ENCODE data around the gene SDF4. TPM values are rescaled to one million over a fixed set of nuclear protein-coding genes. Genes with fewer than 3 reads are reported as not detected.

SDF4 gene
- total RNA-seq, 1 experiment from 2014 or later: 87.1 TPM

GRCh38 chr1:1240822-1241587, 9.2 kb upstream of the SDF4 start:
- no peak overlapping the region for H3K4me3 ChIP-seq

GRCh38 chr1:1240348-1240732, 8.5 kb upstream of the SDF4 start:
- no peaks in the 10 kb centered on the region for H3K36me3 ChIP-seq
- H3K27me3 ChIP-seq: peaks cover 56% of the 10 kb centered on the region
- peaks cover 30% of the 10 kb centered on the region for H3K4me1 ChIP-seq
- H3K9me3 ChIP-seq (replicated peaks): no peaks in the 10 kb centered on the region
- H3K27ac ChIP-seq: no peak overlapping the region
- DNase-seq: no peak
- H3K4me3 ChIP-seq: no peak overlapping the region

More at GRCh38 chr1:1240822-1241587, 9.2 kb upstream of the SDF4 start:
- Histone ChIP-seq H3K4me1 (peaks cover 30% of the 10 kb centered on the region), H3K27ac (no peak overlapping the region), H3K27me3 (peaks cover 56% of the 10 kb centered on the region), H3K36me3 (no peaks in the 10 kb centered on the region), H3K9me3 (replicated peaks) (no peaks in the 10 kb centered on the region)
- peak in 1 of 2 experiments; percentile 48 for DNase-seq

GRCh38 chr1:1239614-1240347, 8.0 kb upstream of the SDF4 start:
- DNase-seq: no peak
- no peak overlapping the region for H3K4me3 ChIP-seq
- H3K27ac ChIP-seq: no peak overlapping the region
- no peaks in the 10 kb centered on the region for H3K9me3 ChIP-seq (replicated peaks)
- peaks cover 30% of the 10 kb centered on the region for H3K4me1 ChIP-seq
- H3K36me3 ChIP-seq: no peaks in the 10 kb centered on the region
- peaks cover 56% of the 10 kb centered on the region for H3K27me3 ChIP-seq

- Histone ChIP-seq H3K36me3 (no peaks in the 10 kb centered on the region), H3K4me3 (no peak overlapping the region), H3K4me1 (peaks cover 30% of the 10 kb centered on the region), H3K27ac (no peak overlapping the region), H3K9me3 (replicated peaks) (no peaks in the 10 kb centered on the region), H3K27me3 (peaks cover 56% of the 10 kb centered on the region)
- peak in 1 of 2 experiments; percentile 33 for DNase-seq
Observed at GRCh38 chr1:1239227-1239613, 7.4 kb upstream of the SDF4 start.

GRCh38 chr1:1238702-1239178, 6.9 kb upstream of the SDF4 start:
- Histone ChIP-seq H3K4me1 (peaks cover 30% of the 10 kb centered on the region), H3K27me3 (peaks cover 56% of the 10 kb centered on the region), H3K9me3 (replicated peaks) (no peaks in the 10 kb centered on the region), H3K27ac (no peak overlapping the region), H3K4me3 (no peak overlapping the region), H3K36me3 (no peaks in the 10 kb centered on the region)
- DNase-seq: peak in 1 of 2 experiments; percentile 46

GRCh38 chr1:1237874-1238701, 6.3 kb upstream of the SDF4 start:
- Histone ChIP-seq H3K27ac (no peak overlapping the region), H3K9me3 (replicated peaks) (no peaks in the 10 kb centered on the region), H3K27me3 (peaks cover 52% of the 10 kb centered on the region), H3K36me3 (no peaks in the 10 kb centered on the region), H3K4me3 (no peak overlapping the region), H3K4me1 (peaks cover 30% of the 10 kb centered on the region)
- peak in 1 of 2 experiments; percentile 56 for DNase-seq

- H3K4me1 ChIP-seq: peaks cover 30% of the 10 kb centered on the region
Observed at GRCh38 chr1:1236945-1237873, 5.4 kb upstream of the SDF4 start.

GRCh38 chr1:1236176-1236763, 4.5 kb upstream of the SDF4 start:
- H3K27me3 ChIP-seq: peaks cover 37% of the 10 kb centered on the region
- no peaks in the 10 kb centered on the region for H3K36me3 ChIP-seq
- no peak overlapping the region for H3K27ac ChIP-seq
- H3K4me3 ChIP-seq: no peak overlapping the region
- H3K9me3 ChIP-seq (replicated peaks): no peaks in the 10 kb centered on the region
- peaks cover 30% of the 10 kb centered on the region for H3K4me1 ChIP-seq
- peak; percentile 54 to 59 for DNase-seq

More at GRCh38 chr1:1236945-1237873, 5.4 kb upstream of the SDF4 start:
- H3K27me3 ChIP-seq: peaks cover 46% of the 10 kb centered on the region
- H3K36me3 ChIP-seq: no peaks in the 10 kb centered on the region
- H3K9me3 ChIP-seq (replicated peaks): no peaks in the 10 kb centered on the region
- H3K27ac ChIP-seq: no peak overlapping the region
- no peak for DNase-seq
- no peak overlapping the region for H3K4me3 ChIP-seq

GRCh38 chr1:1235016-1235744, 3.4 kb upstream of the SDF4 start:
- Histone ChIP-seq H3K36me3 (no peaks in the 10 kb centered on the region), H3K27me3 (peaks cover 30% of the 10 kb centered on the region), H3K4me3 (no peak overlapping the region), H3K9me3 (replicated peaks) (no peaks in the 10 kb centered on the region), H3K4me1 (peaks cover 30% of the 10 kb centered on the region), H3K27ac (no peak overlapping the region)
- DNase-seq: no peak

- H3K27me3 ChIP-seq: peaks cover 21% of the 10 kb centered on the region
- peaks cover 30% of the 10 kb centered on the region for H3K4me1 ChIP-seq
- no peak overlapping the region for H3K27ac ChIP-seq
- H3K9me3 ChIP-seq (replicated peaks): no peaks in the 10 kb centered on the region
- H3K4me3 ChIP-seq: no peak overlapping the region
- H3K36me3 ChIP-seq: no peaks in the 10 kb centered on the region; the same call in 1 of the 2 replicates
- no peak for DNase-seq
Observed at GRCh38 chr1:1234180-1234808, 2.5 kb upstream of the SDF4 start.

GRCh38 chr1:1233567-1233892, 1.7 kb upstream of the SDF4 start:
- peaks cover 14% of the 10 kb centered on the region for H3K27me3 ChIP-seq
- peaks cover 5% of the 10 kb centered on the region for H3K36me3 ChIP-seq
- no peaks in the 10 kb centered on the region for H3K9me3 ChIP-seq (replicated peaks)
- no peak for DNase-seq
- H3K4me1 ChIP-seq: peaks cover 25% of the 10 kb centered on the region
- H3K4me3 ChIP-seq: no peak overlapping the region
- H3K27ac ChIP-seq: no peak overlapping the region

- H3K27me3 ChIP-seq: peaks cover 8% of the 10 kb centered on the region
- H3K4me3 ChIP-seq: no peak overlapping the region
- no peak overlapping the region for H3K27ac ChIP-seq
- H3K9me3 ChIP-seq (replicated peaks): no peaks in the 10 kb centered on the region
- DNase-seq: no peak
- peaks cover 11% of the 10 kb centered on the region for H3K36me3 ChIP-seq
- H3K4me1 ChIP-seq: peaks cover 20% of the 10 kb centered on the region
Observed at GRCh38 chr1:1232796-1233566, 1.2 kb upstream of the SDF4 start.
